IMR-90 (cell line): ENCODE results near the gene SLC17A3. TPM values are rescaled to one million over a fixed set of nuclear protein-coding genes. Genes with fewer than 3 reads are reported as not detected.

Experiments used
- ATAC-seq: fragments of 200-7000 bp; cut with Tn5 transposase; 2 replicates; pipeline ENCODE4 v1.9.1; 2020; ENCODE audit warnings: low read depth, mild to moderate bottlenecking, moderate library complexity
- BruUV-seq: library from RNA; stranded (reverse); fragments of 400-500 nt; replicated peaks from 2 replicates; lab custom pipeline; 2021; lab: Mats Ljungman, UMichigan
- CTCF ChIA-PET: fragments of 300-600 bp; formaldehyde crosslinking; extraction: SDS; loops from one replicate; lab custom pipeline; 2021; ENCODE audit warnings: antibody characterized with exemption; lab: Yijun Ruan, JAX
- POLR2A ChIA-PET: fragments of 300-600 bp; sonication (Branson Sonifier 250); formaldehyde crosslinking; loops from one replicate; lab custom pipeline; 2022; ENCODE audit warnings: antibody characterized with exemption; ENCODE audit not compliant: unreplicated experiment; lab: Charles Lee
- DNase-seq: peaks from one replicate; pipeline ENCODE4 v3.0.0; 2013
- H2AFZ ChIP-seq: replicated peaks from 2 replicates; pipeline ENCODE3; 2013; ENCODE audit warnings: low read length, mild to moderate bottlenecking; ENCODE audit not compliant: poor library complexity
- H2AK5ac ChIP-seq: 2 replicates; pipeline ENCODE4 v1.6.1; 2013; ENCODE audit warnings: low read depth, low read length, inconsistent platforms
- H2AK9ac ChIP-seq: replicated peaks from 2 replicates; pipeline ENCODE3; 2013; ENCODE audit warnings: mild to moderate bottlenecking, low read depth, low read length, moderate library complexity; ENCODE audit not compliant: poor library complexity
- H2BK120ac ChIP-seq: 2 replicates; pipeline ENCODE4 v1.6.1; 2013; ENCODE audit warnings: low read depth, low read length, inconsistent platforms
- H2BK15ac ChIP-seq: 3 replicates; pipeline ENCODE4 v1.6.1; 2013; ENCODE audit warnings: low read depth, low read length, inconsistent platforms
- H2BK20ac ChIP-seq: 2 replicates; pipeline ENCODE4 v1.6.1; 2013; ENCODE audit warnings: low read depth, mild to moderate bottlenecking, inconsistent platforms, low read length, moderate library complexity
- H2BK5ac ChIP-seq: 2 replicates; pipeline ENCODE4 v1.6.1; 2013; ENCODE audit warnings: mild to moderate bottlenecking, low read depth, low read length, inconsistent platforms; ENCODE audit not compliant: poor library complexity, severe bottlenecking
- H3K14ac ChIP-seq: replicated peaks from 2 replicates; pipeline ENCODE4 v1.6.1; 2013; ENCODE audit warnings: low read depth, low read length, inconsistent platforms
- H3K18ac ChIP-seq: 2 replicates; pipeline ENCODE4 v1.6.1; 2013; ENCODE audit warnings: low read depth, low read length, control low read depth
- H3K23ac ChIP-seq: 2 replicates; pipeline ENCODE4 v1.6.1; 2013; ENCODE audit warnings: low read depth, low read length, inconsistent platforms
- H3K27ac ChIP-seq: 2 replicates; pipeline ENCODE4 v1.5.1; 2013; ENCODE audit warnings: mild to moderate bottlenecking, control low read depth, low read length; ENCODE audit not compliant: insufficient read depth
- H3K27me3 ChIP-seq: 2 replicates; pipeline ENCODE4 v1.6.1; 2013; ENCODE audit warnings: low read length; ENCODE audit not compliant: control insufficient read depth, insufficient read depth
- H3K36me3 ChIP-seq: 2 replicates; pipeline ENCODE4 v1.6.1; 2013; ENCODE audit warnings: low read length, mixed read lengths; ENCODE audit not compliant: control insufficient read depth, insufficient read depth
- H3K4ac ChIP-seq: 2 replicates; pipeline ENCODE4 v1.6.1; 2013; ENCODE audit warnings: low read depth, low read length, inconsistent platforms
- H3K4me1 ChIP-seq: 2 replicates; pipeline ENCODE4 v1.6.1; 2013; ENCODE audit warnings: low read length, mixed read lengths; ENCODE audit not compliant: control insufficient read depth, insufficient read depth
- H3K4me2 ChIP-seq: 2 replicates; pipeline ENCODE4 v1.6.1; 2013; ENCODE audit warnings: low read depth, mild to moderate bottlenecking, control low read depth, low read length, moderate library complexity
- H3K4me3 ChIP-seq: 2 replicates; pipeline ENCODE4 v1.5.1; 2013; ENCODE audit warnings: low read depth, mild to moderate bottlenecking, control low read depth, low read length, moderate library complexity; ENCODE audit not compliant: insufficient read depth
- H3K56ac ChIP-seq: 2 replicates; pipeline ENCODE4 v1.6.1; 2013; ENCODE audit warnings: low read length, inconsistent platforms; ENCODE audit not compliant: insufficient read depth; ENCODE audit errors: extremely low read depth
- H3K79me1 ChIP-seq, 2 experiments: 2 replicates each; pipeline ENCODE4 v1.6.1; 2013; ENCODE audit warnings: low read length in 2 of 2, inconsistent platforms in 1 of 2, low read depth in 1 of 2
- H3K9ac ChIP-seq: 2 replicates; pipeline ENCODE4 v1.6.1; 2013; ENCODE audit warnings: low read depth, low read length, control low read depth
- H3K9me1 ChIP-seq: 2 replicates; pipeline ENCODE4 v1.6.1; 2013; ENCODE audit warnings: low read length, inconsistent platforms; ENCODE audit not compliant: insufficient read depth
- H3K9me3 ChIP-seq: 2 replicates; pipeline ENCODE4 v1.6.1; 2013; ENCODE audit warnings: low read length; ENCODE audit not compliant: control insufficient read depth, insufficient read depth
- H4K20me1 ChIP-seq: 2 replicates; pipeline ENCODE4 v1.6.1; 2013; ENCODE audit warnings: low read length, inconsistent platforms; ENCODE audit not compliant: insufficient read depth
- H4K5ac ChIP-seq: 2 replicates; pipeline ENCODE4 v1.6.1; 2013; ENCODE audit warnings: mild to moderate bottlenecking, low read depth, low read length, control low read depth
- H4K8ac ChIP-seq, 2 experiments: 2 replicates each; pipeline ENCODE4 v1.6.1; 2013; ENCODE audit warnings: low read depth in 2 of 2, low read length in 2 of 2, control low read depth in 1 of 2, inconsistent platforms in 1 of 2
- H4K91ac ChIP-seq: 2 replicates; pipeline ENCODE4 v1.6.1; 2013; ENCODE audit warnings: low read depth, low read length, inconsistent platforms; ENCODE audit not compliant: insufficient read depth
- BHLHE40 ChIP-seq: fragments of 150-350 bp; IDR thresholded peaks from 2 replicates; pipeline ENCODE4 v1.6.1; 2016; ENCODE audit warnings: mild to moderate bottlenecking, low read depth, low read length
- CEBPB ChIP-seq: IDR thresholded peaks from 2 replicates; pipeline ENCODE4 v1.6.1; 2012; ENCODE audit warnings: low read depth, low read length, improper control_type of control experiment
- CTCF ChIP-seq: conservative IDR thresholded peaks from 2 replicates; pipeline ENCODE4 v1.5.1; 2012; ENCODE audit warnings: mild to moderate bottlenecking, low read depth, low read length, improper control_type of control experiment
- ELK1 ChIP-seq: fragments of 150-350 bp; IDR thresholded peaks from 2 replicates; pipeline ENCODE4 v1.6.1; 2016; ENCODE audit warnings: low read depth, mild to moderate bottlenecking, low read length, moderate library complexity, borderline replicate concordance
- FOS ChIP-seq: fragments of 150-350 bp; IDR thresholded peaks from 2 replicates; pipeline ENCODE4 v1.6.1; 2016; ENCODE audit warnings: low read depth, low read length
- MAZ ChIP-seq: IDR thresholded peaks from 2 replicates; pipeline ENCODE4 v1.6.1; 2012; ENCODE audit warnings: low read depth, mild to moderate bottlenecking, low read length, improper control_type of control experiment, moderate library complexity, borderline replicate concordance
- MXI1 ChIP-seq: IDR thresholded peaks from 2 replicates; pipeline ENCODE4 v1.6.1; 2012; ENCODE audit warnings: low read depth, mild to moderate bottlenecking, low read length, moderate library complexity, borderline replicate concordance
- NFE2L2 ChIP-seq: fragments of 150-350 bp; IDR thresholded peaks from 2 replicates; pipeline ENCODE4 v1.6.1; 2016; ENCODE audit warnings: low read depth, mild to moderate bottlenecking, low read length
- POLR2A ChIP-seq: IDR thresholded peaks from 2 replicates; pipeline ENCODE4 v1.6.1; 2012; ENCODE audit warnings: mild to moderate bottlenecking, low read depth, low read length
- RAD21 ChIP-seq: IDR thresholded peaks from 2 replicates; pipeline ENCODE4 v1.6.1; 2012; ENCODE audit warnings: low read length, improper control_type of control experiment
- RFX5 ChIP-seq: IDR thresholded peaks from 2 replicates; pipeline ENCODE4 v1.8.0; 2012; ENCODE audit warnings: low read depth, mild to moderate bottlenecking, low read length, moderate library complexity
- SMC3 ChIP-seq: fragments of 150-350 bp; IDR thresholded peaks from 2 replicates; pipeline ENCODE4 v1.6.1; 2016; ENCODE audit warnings: low read depth, mild to moderate bottlenecking, antibody characterized with exemption, low read length, moderate library complexity
- USF2 ChIP-seq: fragments of 150-350 bp; IDR thresholded peaks from 2 replicates; pipeline ENCODE4 v1.6.1; 2017; ENCODE audit warnings: mild to moderate bottlenecking, antibody characterized with exemption, low read length, low read depth
- WGBS, 2 experiments: methylation state at CpG; one replicate each; pipeline versions ENCODE4 v1.1.5 to v1.1.7; 2013; ENCODE audit warnings: missing lambda C conversion rate in 2 of 2; ENCODE audit not compliant: insufficient read length in 1 of 2; ENCODE audit errors: extremely low coverage in 2 of 2; 5-methylcytosine and 5-hydroxymethylcytosine counted together
- dilution Hi-C: fragments of 300-500 bp; cut with HindIII; formaldehyde crosslinking; loops from one replicate; pipeline ENCODE4 v1.14.3; 2018; ENCODE audit warnings: low sequenced_read_pairs; ENCODE audit not compliant: unreplicated experiment
- in situ Hi-C: fragments of 300-500 bp; cut with MboI; formaldehyde crosslinking; loops from 3 replicates; pipeline ENCODE4 v1.14.3; 2019; ENCODE audit warnings: low sequenced_read_pairs, inconsistent platforms, mixed read lengths
- intact Hi-C: fragments of 100-400 bp; cut with micrococcal nuclease; formaldehyde crosslinking; loops from 2 replicates; pipeline ENCODE4 v1.10.0; 2022
- polyA plus RNA-seq, 3 experiments: library from polyadenylated mRNA; depleted of rRNA; stranded (reverse); fragments of >200 nt; gene quantifications; 2 replicates each; pipeline ENCODE4 v1.2.3, GENCODE V29; 2012; ENCODE audit warnings: low replicate concordance in 1 of 3
- total RNA-seq: library from RNA; depleted of rRNA; stranded (reverse); fragments of >200 nt; gene quantifications from 2 replicates; pipeline ENCODE4 v1.2.3, GENCODE V29; 2012

SLC17A3 gene
- total and polyA plus RNA-seq, 2 of the 4 experiments (the other 2 are of a cell fraction): not detected

DNA sequence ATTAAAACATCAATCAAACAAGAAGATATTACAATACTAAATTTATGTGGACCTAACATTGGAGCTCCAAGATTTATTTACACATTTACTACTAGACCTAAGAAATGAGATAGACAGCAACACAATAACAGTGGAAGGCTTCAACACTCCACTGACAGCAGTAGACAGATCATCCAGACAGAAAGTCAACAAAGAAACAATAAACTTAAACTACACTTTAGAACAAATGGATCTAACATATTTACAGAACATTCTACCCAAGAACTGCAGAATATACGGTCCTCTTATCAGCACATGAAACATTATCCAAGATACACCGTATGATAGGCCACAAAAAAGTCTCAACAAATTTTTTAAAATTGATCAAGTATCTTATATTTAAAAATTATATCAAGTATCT lies 69.2 kb downstream of the SLC17A3 start:
- ChIA-PET POLR2A (no interaction called here), CTCF (no interaction called here)
- Histone ChIP-seq H2AK5ac (no peak overlapping the region), H3K18ac (no peak overlapping the region), H3K9me3 (no peaks in the 10 kb centered on the region), H2BK5ac (no peak overlapping the region), H3K9me1 (no peaks in the 10 kb centered on the region), H4K91ac (no peak overlapping the region), H3K14ac (no peak overlapping the region), H2AK9ac (no peak overlapping the region), H3K79me1 (no peaks in the 10 kb centered on the region), H3K9ac (no peak overlapping the region), H4K8ac (no peak overlapping the region), H2AFZ (no peak overlapping the region), H4K5ac (no peak overlapping the region), H2BK15ac (no peak overlapping the region), H3K27me3 (no peaks in the 10 kb centered on the region), H3K36me3 (no peaks in the 10 kb centered on the region), H2BK20ac (no peak overlapping the region), H3K4ac (no peak overlapping the region), H2BK120ac (no peak overlapping the region), H3K56ac (no peak overlapping the region), H3K4me1 (no peaks in the 10 kb centered on the region), H4K20me1 (no peaks in the 10 kb centered on the region), H3K23ac (no peak overlapping the region), H3K4me2 (no peak overlapping the region), H3K27ac (no peak overlapping the region), H3K4me3 (no peak overlapping the region)
- TF ChIP-seq POLR2A (no peak), MAZ (no peak), CTCF (no peak), RFX5 (no peak), NFE2L2 (no peak), FOS (no peak), CEBPB (no peak), RAD21 (no peak), BHLHE40 (no peak), MXI1 (no peak), USF2 (no peak), SMC3 (no peak), ELK1 (no peak)
- no TSS peak for BruUV-seq
- no CpG with 5 or more reads among the region's 2 CpGs for WGBS, 2 experiments
- in situ Hi-C loops (no loop called here), intact Hi-C loops (no loop called here), dilution Hi-C loops (no loop called here)
- no peak for DNase-seq
- no peak for ATAC-seq
